ENCODE results near the gene MYL2.

Gene MYL2

DNA sequence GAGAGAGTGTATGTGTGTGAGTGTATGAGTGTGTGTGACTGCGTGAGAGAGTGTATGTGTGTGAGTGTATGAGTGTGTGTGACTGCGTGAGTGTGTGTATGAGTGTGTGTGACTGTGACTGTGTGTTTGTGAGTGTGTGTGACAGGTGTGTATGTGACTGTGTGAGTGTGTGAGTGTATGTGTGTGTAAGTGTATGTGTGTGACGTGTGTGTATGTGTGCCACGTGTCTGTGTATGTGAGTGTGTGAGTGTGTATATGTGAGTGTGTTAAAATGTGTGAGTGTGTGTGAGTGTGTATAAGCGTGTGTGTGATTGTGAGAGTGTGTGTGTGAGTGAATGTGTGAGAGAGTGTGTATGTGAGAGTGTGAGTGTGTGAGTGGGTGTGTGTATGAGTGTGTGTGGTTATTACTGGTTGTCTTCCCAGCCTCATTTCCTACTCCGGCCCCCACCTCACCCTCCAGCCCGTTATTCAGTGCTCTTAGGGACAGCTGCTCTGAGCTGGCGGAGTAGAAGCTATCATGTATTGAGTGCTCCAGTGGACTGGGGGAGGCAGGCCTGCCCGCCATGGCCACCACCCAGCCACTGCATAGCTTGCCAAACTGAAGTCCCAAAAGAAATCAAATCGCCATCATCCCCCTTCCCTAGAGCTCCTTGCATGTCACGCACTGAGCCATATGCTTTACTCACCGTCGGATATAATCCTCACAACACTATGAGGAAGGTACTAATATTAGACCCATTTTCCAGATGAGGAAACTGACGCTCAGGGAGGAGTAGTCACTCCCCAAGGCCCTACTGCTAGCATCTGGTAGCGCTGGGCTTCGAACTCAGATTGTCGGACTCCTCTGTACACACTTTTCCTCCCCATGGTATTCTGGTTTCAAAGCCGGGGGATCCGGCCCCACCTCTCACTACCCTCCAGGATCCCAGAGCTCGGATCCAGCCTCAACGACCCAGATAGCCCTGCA, 10.3 kb upstream of the MYL2 start:
- DNase-seq (ENCODE audit: low read depth), result no peak

- DNase-seq (ENCODE audit: low read depth), result no peak
These were observed 9.4 kb upstream of the MYL2 start for GRCh38 chr12:110929818-110930217.

DNA sequence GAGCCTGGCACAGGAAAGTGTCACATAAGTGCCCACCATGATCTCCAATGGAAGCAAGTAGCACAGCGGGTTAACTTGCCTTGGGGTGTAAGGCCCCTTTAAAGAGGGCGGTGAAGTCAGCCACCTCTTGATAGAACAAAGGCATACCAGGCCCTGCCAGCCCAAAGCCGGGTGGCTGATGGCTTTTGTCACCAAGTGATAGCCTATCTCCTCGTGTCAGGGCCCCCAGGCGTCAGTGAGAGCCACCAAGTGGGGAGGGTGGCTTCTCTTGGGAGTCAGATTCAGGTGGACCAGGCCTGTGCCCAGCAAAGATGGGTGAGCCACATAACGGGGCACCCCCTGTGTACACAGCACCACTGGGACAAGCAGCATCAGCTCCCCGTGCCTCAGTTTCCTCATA, 8.3 kb upstream of the MYL2 start:
- no peak for DNase-seq (ENCODE audit: low read depth)

DNA sequence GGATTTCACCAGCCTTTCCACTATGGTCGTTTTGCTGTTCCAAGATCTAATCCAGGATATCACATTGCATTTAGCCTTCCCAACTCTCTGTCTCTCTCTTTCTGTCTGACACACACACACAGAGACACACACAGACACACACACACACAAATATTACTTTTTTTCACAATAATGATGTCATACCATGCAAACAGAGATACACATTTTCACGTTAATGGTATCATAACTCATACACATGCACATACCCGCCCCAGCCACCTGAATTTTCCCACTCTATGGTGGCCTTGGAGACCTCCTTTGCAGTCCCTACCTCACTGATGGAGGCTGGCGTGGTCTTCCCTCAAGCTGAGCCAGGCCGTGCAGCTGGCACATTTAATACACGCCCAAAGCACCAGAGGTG, 7.2 kb upstream of the MYL2 start:
- DNase-seq (ENCODE audit: low read depth), result no peak

- DNase-seq (ENCODE audit: low read depth), result no peak
These were observed 3.4 kb upstream of the MYL2 start for GRCh38 chr12:110923692-110924334.

- DNase-seq (ENCODE audit: low read depth), result no peak
These were observed 2.8 kb upstream of the MYL2 start for GRCh38 chr12:110923192-110923591.

DNA sequence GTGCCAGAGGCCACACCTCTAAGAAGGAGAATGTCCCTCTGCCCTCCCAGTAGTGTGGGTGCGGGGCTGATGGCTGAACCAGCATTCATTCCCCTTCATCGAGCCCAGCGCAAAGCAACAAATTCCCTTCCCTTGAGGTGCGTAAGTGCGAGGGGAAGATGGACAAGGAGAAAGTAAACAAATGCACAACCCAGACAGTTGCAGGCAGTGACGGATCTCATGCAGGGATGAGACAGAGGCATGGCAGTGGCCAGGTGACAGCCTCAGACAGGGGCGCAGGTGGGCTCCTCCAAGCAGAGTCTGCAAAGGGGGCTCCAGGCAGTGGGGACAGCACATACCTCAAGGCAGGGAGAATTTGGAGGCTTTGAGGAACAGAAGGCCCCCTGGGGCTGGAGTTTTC, 2.3 kb upstream of the MYL2 start:
- DNase-seq (ENCODE audit: low read depth), result no peak

GRCh38 chr12:110921262-110921661, 883 bp upstream of the MYL2 start:
- DNase-seq (ENCODE audit: low read depth), result no peak

DNA sequence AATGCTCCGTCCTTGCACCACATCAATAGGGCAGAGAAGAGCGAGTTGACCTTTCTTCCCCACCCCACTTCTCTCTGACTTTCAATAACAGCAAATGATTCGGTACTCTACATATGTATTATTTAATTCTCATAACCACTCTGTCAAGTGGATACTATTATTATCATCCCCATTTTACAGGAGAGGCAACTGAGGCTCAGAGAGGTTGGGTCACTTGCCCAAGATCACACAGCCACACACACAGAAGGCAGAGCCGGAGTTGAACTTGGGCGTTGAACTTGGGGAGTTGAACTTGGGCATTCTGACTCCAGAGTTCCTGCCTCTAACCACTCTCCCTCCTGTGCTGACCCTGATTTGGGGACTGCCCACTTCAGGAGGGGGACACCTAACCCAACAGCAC, 659 bp downstream of the MYL2 start:
- no peak for DNase-seq (ENCODE audit: low read depth)

- no peak for DNase-seq (ENCODE audit: low read depth)
These were observed 2.4 kb downstream of the MYL2 start for GRCh38 chr12:110917961-110918360.

GRCh38 chr12:110917467-110917866, 2.9 kb downstream of the MYL2 start:
- no peak for DNase-seq (ENCODE audit: low read depth)

DNA sequence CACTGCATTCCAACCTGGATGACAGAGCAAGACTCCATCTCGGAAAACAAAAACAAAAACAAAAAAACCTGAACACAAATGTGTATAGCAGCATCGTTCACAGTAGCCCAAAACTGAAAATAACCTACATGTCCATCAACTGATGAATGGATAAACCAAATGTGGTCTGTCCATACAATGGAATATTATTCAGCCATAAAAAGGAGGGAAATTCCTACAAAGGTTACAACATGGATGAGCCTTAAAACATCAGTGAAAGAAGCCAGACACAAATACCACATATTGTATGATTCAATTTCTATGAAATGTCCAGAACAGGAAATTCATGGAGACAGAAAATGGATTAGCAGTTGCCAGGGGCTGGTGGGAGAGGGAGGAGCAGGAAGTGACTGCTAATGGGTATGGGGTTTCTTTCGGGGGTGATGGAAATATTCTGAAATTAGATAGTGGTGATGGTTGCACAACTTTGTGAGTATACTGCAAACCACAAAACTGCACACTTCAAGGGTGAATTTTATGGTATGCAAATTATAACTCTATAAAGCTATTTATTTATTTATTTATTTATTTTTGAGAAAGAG, 4.0 kb downstream of the MYL2 start:
- DNase-seq (ENCODE audit: low read depth), result no peak

- DNase-seq (ENCODE audit: low read depth), result no peak
These were observed 7.0 kb downstream of the MYL2 start for GRCh38 chr12:110913119-110914056.

DNA sequence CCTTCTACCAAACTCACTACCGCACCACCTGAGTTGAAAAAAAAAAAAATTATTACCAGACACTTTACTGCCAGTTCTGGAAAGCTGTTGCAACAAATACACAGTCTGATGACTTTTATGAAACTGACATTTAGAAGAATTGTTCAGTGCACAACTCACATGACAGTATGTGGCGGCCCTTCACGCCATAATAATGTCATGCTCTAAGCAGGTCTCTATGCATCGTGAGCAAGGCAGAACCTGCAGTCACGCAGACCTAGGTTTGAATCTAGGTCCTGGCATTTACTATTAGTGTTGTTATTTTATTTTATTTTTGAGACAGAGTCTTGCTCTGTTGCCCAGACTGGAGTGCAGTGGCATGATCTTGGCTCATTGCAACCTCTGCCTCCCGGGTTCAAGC, 8.1 kb downstream of the MYL2 start:
- DNase-seq (ENCODE audit: low read depth), result no peak

DNA sequence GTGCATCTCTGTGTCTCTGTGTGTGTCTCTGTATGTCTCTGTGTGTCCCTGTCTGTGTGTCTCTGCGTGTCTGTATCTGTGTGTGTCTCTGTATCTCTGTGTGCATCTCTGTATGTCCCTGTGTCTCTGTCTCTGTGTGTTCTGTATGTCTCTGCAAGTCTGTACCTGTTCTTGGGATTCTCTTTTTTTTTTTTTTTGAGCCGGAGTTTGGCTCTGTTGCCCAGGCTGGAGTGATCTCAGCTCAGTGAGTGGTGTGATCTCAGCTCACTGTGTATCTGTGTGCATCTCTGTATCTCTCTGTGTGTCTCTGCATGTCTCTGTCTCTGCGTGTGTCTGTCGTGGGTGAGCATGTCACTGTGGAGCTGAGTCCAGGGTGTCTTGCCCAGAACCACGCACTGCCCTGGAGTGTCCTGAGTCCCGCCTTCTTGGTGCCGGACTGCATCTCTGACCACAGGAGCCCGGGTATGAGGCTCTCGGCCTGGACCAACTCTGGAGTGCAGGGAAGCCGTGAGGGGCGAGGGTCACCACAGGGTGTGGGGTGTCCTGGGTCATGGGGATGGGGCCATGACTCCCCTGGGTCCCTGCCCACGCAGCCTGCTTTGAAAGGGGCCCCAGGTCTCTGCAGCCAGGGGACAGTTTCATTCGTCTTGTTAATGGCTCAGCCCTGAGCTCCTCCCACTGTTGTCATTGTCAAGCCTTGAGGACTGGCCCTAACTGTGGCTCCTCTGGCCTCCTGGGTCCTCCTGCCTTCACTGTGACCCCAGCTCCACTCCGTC, 11.8 kb downstream of the MYL2 start:
- no peak for DNase-seq (ENCODE audit: low read depth)

GRCh38 chr12:110907583-110907982, 12.8 kb downstream of the MYL2 start:
- no peak for DNase-seq (ENCODE audit: low read depth)

DNA sequence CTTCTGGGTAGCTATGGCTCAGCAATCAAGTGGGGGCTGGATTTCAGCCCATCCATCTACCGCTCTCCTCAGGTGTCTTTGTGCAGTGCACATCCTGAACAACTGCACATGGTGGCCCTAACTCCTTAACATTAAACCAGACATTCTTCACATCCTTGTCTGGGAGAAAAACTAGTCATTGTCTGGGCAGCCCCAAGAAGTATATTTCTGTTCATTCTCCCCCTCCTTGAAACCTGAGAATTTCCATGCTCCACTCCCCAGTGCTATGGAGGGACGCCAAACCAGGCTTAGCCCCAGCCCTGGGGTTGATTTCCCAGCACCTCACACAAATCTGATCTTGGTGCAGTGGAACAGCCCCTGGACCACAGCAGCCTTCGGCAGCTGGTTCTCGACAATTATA, 13.4 kb downstream of the MYL2 start:
- no peak for DNase-seq (ENCODE audit: low read depth)

DNA sequence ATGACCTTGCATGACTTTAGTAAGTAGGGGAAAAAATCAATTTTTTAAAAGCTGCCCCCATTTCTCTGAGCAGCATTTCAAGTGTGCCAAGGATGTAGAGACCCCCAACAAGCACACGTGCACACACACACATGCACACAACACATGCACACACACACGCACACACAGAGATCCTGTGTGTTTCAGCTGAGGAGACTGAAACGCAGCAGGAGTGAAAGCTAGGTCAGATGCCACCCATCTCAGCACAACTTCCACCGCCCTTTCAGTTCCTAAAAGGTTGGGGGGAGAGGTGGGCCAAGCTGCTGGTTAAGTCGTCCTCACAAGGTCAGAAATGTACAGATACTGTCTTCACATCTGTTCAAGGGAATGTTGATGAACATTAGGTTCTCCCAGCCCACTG, 13.9 kb downstream of the MYL2 start:
- DNase-seq (ENCODE audit: low read depth), result no peak

DNA sequence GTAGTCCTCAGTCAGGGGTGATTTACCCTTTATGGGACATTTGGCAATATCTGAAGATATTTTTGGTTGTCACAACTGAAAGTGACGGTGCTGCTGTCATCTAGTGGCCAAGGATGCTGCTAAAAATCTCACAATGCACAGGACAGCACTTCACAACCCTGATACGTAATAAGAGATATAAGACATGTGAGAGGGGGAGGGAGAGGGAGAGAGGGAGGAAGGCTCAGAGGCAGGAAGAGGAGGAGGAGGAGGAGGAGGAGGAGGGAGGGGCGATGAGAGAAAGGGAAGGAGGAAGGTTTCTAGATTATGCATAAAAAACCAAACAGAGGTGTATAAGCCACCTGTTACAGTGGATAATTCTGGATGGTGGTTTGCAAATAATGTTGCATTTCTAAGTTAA, 14.3 kb downstream of the MYL2 start:
- no peak for DNase-seq (ENCODE audit: low read depth)

- no peak for DNase-seq (ENCODE audit: low read depth)
These were observed 16.9 kb downstream of the MYL2 start for GRCh38 chr12:110903511-110903910.

- no peak for DNase-seq (ENCODE audit: low read depth)
These were observed 19.0 kb downstream of the MYL2 start for GRCh38 chr12:110901401-110901800.
